GM19463 (cell line): ENCODE data around the gene TTI1.
"Not testable (repeated sequence)": the region's sequence is repeated elsewhere in the genome, so short reads cannot be mapped to it uniquely, and the experiment has no call there.

Experiments used
- ATAC-seq: cut with Tn5 transposase; IDR thresholded peaks from one replicate; pipeline ENCODE4 v1.9.1; 2021; ENCODE audit warnings: mild to moderate bottlenecking, moderate library complexity; ENCODE audit not compliant: unreplicated experiment

Gene TTI1

DNA sequence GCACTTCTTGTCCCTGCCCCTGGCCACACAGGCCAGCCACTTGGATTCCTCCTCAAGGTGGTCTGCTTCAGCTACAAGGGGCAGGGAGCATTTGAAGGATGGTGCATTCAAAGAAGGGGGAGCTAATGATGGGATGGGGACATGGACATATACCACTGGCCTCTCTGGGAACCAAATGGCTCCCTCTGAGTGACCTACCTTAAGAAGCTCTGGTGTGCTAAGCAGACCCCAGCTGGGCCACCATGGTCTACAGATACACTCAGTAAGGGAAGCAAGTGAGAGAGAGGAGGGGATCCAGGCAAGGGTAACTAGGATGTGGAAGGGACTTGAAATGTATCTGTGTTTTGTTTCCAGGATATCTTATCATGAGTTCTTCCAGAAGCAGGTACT is 62.4 kb downstream of the TTI1 start:
- ATAC-seq, result no peak

DNA sequence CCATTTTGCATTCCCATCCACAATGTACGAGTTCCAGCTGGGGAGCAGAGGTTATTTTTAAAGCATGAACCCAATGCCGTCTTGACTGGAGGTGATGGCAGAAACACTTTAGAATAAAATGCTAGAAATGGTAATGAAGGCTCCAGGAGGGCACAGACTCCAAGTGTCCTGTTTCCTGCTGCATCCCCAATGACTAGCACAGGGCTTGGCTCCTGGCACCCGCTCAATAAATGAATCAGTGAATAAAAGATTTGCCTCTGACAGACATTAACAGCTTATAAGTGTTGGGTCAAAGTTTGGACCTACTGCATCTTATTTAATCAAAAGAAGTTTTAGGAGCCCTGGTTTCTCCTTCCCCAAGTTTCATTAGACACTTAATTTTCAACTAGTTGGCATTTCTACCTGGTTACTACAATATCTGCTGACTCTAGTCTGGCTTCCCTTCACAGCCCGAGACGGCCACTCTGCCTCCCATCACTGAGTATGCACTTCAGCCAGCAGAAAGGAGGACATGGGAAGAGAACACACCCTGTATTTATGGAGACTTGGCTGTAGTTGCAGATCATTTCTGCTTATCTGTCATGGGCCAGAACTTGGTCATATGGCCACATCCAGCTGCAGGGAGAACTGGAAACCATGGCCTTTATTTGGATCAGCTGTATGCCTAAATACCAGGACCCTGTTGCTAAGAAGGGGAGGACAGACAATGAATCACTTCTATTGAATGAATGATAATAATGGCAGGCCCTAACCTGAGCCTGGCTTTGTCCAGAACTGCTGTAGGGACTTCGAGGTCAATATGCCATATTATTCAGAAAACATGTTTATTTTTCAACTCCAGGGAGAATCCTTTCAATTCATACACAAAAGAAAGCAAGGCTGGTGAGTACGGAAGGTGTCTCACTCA is 63.1 kb downstream of the TTI1 start:
- no peak for ATAC-seq

DNA sequence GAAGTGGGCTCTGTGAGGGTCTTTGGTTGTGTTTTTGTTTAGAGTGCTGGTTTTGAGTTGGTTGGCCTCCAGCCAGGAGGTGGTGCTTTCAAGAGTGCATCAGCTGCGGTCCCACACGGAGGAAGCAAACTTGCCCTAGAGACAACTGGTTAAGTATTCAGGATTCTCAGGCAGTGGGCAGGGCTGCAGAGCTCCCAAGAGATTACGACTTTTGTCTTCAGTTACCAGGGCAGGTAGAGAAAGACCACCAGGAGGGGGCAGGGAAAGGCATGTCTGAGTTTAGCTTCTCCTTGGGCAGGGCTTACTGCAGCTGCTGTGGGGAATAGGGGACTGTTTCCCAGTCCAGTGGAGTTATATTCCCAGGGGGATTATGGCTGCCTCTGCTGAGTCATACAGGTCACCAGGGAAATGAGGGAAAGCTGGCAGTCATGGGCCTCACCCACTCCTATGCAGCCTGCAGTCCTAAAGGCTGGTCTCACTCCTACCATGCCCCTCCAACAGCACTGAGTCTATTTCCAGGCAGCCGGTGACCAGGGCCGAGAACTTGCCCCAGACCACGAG is 64.3 kb downstream of the TTI1 start:
- no peak for ATAC-seq

DNA sequence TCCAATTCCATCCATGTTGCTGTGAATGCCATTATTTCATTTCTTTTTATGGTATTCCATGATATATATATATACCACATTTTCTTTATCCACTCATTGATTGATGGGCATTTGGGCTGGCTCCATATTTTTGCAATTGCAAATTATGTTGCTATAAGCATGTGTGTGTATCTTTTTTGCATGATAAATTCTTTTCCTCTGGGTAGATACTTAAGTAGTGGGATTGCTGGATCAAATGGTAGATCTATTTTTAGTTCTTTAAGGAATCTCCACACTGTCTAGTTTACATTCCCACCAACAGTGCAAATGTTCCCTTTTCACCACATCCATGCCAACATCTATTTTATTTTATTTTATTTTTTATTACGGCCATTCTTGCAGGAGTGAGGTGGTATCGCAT is 69.8 kb downstream of the TTI1 start:
- ATAC-seq, result not testable (repeated sequence)

DNA sequence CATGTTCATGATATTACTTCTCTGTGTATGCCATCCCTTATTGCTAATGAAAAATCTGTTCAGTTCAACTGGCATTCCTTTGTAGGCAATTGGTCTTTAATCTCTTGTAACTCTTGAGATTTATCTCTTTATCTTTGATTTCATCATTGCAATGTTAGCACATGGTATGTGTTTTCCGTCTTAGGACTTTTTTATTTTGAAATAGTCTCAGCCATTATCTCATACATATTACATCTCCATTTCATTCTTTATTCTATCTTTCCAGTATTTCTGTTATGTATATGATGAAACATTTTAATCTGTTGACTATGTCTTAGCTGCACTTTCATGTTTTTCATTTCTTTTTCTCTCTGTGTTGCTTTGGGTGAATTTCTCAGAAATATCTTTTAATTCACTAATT is 72.2 kb downstream of the TTI1 start:
- ATAC-seq, result no peak

DNA sequence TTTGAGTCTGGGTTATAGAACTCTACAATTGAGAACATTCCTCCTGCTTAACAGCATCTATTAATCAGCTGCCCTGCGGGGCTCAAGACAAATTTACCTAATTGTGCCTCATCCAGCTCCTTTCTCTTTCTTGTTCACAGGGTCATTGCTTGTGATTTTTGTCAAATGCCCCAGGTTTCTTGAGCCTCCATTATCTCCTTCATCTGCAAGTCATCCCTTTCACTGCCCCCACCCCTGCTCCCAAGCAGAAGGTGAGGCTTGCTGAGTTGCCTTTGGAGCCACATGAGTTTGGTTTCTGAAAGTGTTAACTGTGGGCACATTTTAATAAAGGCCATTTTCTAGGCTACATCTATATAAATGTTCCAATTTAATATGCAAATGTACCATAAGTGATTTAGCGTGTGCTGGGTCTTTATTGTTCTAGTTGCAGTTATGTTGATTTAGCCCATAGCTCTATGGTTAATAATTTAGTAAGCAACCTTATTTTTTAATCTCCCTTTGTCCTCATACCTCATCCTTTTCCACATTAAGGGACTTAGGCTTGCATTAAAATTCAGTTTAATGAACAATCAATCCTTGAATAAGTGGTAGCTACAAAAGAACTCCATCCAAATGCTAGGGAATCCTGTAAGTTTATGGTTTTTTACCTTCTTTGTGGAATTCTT is 74.3 kb downstream of the TTI1 start:
- ATAC-seq, result no peak

DNA sequence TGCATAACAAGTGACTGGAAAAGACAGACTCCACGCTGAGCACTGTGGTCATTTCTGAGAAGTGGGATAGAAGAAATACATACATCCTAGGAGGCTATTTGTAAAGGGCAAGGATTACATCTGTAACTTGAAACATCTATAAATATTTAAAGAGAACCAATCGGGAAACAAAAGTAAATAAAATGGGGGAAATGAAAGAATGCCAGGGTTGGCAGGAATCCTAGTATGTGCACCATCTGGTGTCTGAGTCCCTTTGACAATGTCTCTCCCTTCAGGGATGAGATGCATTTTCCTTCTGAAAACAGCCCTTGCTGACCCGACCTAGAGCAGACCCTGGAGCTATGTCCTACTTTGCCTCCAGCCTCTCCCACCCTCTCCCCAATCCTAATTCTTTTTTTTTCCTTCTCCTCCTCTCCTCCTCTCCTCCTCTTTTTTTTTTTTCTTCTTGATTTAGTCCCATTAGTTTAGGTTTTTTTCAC is 77.1 kb downstream of the TTI1 start:
- ATAC-seq, result no peak

DNA sequence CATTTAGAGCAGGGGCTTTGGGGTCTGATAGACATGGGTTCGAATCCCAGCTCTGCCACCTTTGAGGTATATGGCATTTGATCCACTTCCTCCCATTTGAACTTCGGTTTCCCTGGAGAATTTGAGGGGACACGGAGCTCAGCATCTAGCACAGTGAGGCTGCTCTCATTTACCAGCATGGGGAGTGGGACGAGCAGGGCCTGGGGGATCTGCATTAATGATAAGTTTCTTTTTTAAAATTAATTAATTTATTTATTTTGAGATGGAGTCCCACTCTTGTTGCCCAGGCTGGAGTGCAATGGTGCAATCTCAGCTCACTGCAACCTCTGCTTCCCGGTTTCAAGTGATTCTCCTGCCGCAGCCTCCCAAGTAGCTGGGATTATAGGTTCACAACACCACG is 77.7 kb downstream of the TTI1 start:
- ATAC-seq, result no peak

DNA sequence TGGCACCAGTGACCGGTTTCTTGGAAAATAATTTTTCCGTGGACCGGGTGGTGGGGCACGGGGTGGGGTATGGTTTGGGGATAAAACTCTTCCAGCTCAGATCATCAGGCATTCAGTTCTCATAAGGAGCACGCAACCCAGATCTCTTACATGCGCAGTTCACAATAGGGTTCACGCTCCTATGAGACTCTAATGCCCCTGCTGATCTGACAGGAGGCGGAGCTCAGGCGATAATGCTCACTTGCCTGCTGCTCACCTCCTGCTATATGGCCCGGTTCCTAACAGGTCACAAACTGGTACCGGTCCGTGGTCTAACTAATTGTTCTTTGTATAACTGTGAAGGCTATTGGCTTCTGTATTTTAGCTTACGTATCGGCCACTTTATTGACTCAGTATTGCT is 78.6 kb downstream of the TTI1 start:
- no peak for ATAC-seq

DNA sequence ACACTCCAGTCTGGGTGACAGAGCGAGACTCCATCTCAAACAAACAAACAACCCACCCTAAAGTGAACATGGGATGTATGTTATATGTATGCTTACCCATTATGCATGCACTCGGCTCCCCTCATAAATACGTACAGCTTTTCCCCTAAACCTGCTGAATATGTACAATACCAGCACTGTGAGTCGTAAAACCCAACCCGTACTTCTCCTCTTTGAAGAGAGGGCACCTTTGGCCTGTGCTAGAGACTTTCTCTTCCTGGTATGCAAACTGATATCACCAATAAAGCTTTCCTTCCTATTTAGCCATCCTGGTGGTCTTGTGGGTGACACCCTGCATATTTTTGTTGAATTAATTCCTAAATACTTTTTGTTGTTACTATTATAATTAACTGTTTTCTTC is 79.1 kb downstream of the TTI1 start:
- no peak for ATAC-seq

DNA sequence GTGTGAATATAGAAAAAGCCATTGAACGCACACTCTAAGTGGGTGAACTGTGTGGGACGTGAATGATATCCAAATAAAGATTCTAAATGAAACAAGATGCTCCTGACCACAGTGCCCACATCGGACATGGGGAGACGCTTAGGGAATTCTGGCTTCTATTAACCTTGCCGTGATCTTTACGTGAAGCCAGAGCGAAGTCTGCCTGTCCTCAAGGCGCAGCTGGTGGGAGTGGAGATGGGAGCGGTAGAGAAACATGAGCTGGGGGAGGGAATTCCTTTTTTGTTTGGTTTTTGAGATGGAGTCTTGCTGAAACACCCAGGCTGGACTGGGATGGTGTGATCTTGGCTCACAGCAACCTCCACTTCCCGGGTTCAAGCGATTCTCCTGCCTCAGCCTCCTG is 84.3 kb downstream of the TTI1 start:
- ATAC-seq, result no peak

DNA sequence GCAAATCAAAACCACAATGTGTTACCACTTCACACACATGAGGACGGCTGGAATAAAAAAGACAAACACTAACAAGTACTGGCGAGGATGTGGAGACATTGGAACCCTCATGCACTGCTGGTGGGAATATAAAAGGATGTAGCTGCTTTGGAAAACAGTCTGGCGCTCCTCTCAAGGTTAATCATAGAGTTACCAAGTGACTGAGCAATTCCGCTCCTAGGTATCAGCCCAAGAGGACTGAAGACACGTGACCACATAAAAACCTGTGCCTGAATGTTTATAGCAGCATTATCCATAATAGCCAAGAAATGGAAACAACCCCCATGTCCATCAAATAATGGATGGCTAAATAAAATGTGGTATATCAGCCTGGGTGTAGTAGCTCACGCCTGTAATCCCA is 85.3 kb downstream of the TTI1 start:
- no peak for ATAC-seq

DNA sequence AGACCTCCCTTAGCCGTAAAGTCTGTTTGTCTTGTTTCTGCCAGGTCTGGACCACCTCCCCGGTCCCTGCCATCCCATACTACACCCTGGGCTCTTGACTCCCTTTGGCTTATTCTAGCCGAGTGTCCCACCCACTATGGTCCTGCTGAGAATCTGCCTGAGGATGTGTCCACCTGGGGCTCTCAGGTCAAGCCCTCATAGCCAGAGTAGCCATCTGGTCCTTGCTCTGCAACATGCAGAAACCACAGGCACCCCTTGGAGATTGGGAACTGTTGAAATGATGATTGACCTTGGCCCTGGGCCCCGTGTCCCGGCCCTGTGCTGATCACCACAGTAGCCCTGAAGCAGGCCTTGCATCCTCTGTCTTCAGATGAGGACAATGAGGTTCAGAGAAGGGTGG is 86.3 kb downstream of the TTI1 start:
- no peak for ATAC-seq

DNA sequence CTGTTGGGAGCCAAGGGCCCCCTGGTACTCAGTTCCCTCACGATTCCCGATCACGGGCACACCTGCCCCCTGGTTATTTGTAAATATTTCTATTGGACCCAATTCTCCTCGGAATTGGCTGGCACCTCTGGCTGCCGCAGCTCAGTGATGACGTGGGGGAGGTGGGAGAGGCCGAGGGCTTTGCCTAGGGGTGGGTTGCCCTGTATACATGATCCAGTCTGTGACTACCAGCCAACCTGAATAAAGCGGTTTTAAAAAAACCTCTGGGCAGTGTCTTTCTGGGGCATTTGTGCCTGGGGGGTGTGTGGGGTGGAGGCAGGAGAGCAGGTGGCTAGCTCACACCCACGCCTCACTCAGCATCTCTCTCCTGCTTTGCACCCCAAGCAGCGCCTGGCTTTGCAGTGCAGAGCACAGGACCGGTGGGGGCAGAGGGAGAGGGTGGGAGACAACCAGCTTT is 88.1 kb downstream of the TTI1 start:
- no peak for ATAC-seq

DNA sequence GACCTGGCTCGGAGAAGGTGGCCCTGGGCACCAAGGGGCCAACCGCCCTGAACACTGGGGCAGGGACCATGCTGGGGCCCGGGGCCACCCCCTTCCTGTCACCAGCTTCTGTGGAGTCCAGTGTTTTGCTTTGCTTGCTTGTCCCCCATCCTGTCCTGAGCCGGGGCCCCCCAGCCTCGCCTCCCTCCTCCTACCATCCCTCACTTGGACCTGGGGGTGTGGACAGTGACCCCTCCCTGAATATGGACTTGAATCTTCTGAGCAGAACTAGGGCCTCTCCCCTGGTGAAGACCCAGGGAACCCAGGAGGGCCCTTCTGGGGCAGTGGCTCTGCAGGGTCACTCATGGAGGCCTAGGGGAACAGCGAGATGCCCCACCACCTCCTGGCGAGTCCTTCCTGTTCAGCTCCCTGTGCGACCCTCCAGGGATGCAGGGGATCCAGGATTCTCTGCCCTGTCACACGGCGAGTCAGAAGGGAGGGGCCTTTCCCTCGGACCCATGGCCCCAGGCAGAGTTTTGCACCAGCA is 88.7 kb downstream of the TTI1 start:
- ATAC-seq, result no peak

DNA sequence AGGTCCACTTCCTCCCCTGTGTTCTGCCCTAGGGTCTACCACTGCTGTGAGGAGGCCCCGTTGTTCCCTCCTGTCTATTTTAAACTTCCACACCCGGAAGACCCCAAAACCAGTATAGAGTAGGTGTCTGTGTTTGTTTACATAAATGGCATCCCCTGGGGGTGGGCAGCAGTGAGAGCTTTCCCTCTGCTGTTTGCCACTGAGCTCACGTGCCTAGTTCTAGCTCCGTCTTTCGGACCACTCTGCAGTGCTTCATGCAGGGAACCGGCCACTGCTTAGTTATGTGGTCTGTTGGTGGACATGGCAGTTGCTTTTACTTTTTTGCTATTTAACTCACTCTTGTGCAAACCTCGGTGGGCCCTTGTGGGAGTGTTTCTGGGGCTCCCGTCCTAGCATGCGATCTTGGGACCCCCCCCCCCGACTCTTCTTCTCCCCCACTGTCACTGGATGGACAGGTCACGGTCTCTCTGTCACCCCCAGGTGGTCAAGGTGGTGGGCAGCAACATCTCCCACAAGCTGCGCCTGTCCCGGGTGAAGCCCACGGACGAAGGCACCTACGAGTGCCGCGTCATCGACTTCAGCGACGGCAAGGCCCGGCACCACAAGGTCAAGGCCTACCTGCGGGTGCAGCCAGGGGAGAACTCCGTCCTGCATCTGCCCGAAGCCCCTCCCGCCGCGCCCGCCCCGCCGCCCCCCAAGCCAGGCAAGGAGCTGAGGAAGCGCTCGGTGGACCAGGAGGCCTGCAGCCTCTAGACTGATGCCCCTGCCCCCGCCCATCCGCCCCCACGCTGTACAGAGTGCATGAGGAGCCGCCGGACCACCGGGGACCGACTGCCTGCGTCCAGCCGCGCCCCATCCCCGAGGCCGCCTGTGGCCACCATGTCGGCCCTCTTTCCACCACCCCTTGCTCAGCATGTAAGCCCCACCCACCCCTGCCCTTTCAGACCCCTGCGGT is 89.5 kb downstream of the TTI1 start:
- ATAC-seq, result no peak

DNA sequence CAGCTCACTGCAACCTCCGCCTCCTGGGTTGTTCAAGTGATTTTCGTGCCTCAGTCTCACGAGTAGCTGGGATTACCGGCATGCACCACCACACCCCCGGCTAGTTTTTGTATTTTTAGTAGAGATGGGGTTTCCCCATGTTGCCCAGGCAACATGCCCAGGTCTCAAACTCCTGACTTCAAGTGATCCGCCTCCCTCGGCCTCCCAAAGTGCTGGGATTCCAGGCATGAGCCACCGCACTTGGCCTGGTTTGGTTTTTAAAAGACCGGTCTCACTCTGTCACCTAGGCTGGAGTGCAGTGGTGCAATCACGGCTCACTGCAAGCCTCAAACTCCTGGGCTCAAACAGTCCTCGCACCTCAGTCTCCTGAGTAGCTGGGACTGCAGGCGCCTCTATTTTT is 90.2 kb downstream of the TTI1 start:
- ATAC-seq, result no peak

DNA sequence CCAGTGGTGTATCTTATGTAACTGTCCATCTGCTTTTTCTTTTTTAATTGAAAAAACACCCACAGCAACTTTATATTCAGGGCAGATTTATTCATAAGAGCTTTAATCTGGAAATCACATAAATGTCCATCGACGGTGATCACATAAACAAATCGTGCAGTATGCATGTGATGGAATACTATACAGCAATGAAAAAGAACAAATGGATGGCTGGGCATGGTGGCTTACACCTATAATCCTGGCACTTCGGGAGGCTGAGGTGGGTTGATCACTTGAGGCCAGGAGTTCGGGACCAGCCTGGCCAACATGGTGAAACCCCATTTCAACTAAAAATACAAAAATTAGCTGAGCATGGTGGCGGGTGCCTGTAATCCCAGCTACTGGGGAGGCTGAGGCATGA is 91.3 kb downstream of the TTI1 start:
- no peak for ATAC-seq

DNA sequence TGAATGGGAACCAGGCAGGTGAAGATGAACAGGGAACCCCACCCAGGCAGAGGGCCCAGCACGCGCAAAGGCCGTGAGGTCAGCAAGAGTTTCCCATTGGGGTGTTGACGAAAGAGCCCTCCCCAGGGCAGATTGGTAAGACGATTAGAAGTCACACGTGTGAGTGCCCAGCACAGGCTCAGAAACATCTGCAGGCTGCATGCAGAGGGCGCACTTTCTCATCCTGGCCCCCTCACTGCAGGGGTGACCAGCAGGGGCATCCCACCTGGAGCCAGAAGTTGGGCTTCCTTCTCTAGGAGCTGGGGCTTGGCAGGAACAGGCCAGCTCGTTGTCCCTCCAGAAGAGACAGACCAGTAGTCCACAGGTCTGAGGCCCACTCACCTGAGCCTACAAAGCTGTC is 91.9 kb downstream of the TTI1 start:
- no peak for ATAC-seq

DNA sequence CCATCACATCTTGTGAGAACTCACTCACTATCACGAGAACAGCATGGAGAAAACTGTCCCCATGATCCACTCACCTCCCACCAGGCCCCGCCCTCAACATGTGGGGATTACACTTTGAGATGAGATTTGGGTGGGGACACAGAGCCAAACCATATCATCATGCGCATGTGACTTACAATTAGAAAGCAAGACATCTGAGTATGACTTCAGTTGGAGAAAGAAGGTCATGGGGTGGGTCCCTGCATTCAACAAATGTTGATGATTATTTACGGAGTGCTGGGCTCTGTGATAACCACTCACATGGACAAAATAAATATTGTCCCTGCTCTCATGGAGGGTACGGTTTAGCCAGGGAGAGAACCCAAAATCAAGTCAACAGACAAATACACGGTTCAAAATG is 92.4 kb downstream of the TTI1 start:
- ATAC-seq, result no peak
